Measurements from ENCODE around the gene CIZ1.

DNA sequence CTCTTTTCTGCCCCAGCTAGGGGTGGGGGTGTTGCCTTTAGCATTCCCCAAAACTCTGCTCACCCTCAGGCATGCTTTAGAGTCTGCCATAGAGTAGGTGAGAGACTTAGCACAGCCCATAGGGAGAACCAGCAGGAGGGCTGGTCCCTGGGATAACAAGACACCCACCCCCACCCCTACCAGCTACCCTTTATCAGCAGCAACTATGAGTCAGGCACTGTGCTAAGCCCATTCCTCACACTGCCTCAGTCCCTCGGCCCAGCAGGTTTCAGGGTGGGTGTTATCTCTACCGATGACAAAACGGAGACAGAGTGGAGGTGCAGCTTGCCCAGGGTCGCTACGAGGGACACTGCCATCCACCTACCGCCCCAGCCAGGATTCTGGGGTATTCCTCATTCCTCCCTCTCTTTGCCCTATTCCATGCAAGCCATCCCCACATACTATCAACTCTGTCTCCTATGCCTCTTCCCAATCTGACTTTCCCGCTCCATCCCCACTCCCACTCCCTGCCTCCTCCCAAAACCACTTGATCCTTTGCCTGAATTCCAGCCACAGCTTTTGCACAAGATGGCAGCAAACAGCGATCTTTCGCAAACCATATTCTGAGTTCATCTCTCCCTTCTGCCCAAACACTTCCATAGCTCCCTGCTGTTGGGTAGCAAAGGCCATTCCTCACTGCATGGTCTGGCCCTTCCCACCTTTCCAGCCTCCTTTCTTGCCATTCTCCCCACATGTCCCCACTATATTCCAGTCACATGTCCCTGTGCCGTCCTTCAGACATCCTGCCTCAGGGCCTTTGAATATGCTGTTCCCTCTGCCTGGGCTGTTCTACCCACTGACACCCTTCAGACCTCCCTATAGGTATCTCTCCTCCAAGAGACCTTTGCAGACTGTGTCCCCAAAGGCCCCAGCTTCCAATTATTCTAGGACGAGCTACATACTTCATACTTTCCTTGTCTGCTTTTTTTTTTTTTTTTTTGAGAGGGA, 5.1 kb downstream of the CIZ1 start:
- TF ChIP-seq ZNF75D (CRISPR knock-in tag; IDR thresholded peaks at IDR 0.05; ENCODE audit: borderline replicate concordance), result no peak
- TF ChIP-seq MAZ (IDR thresholded peaks at IDR 0.05; ENCODE audit: borderline replicate concordance, low read depth, low read length), result no peak
- TF ChIP-seq MAZ (CRISPR knock-in tag; IDR thresholded peaks at IDR 0.05; ENCODE audit: low read depth), result no peak
- TF ChIP-seq, protein P1, sequence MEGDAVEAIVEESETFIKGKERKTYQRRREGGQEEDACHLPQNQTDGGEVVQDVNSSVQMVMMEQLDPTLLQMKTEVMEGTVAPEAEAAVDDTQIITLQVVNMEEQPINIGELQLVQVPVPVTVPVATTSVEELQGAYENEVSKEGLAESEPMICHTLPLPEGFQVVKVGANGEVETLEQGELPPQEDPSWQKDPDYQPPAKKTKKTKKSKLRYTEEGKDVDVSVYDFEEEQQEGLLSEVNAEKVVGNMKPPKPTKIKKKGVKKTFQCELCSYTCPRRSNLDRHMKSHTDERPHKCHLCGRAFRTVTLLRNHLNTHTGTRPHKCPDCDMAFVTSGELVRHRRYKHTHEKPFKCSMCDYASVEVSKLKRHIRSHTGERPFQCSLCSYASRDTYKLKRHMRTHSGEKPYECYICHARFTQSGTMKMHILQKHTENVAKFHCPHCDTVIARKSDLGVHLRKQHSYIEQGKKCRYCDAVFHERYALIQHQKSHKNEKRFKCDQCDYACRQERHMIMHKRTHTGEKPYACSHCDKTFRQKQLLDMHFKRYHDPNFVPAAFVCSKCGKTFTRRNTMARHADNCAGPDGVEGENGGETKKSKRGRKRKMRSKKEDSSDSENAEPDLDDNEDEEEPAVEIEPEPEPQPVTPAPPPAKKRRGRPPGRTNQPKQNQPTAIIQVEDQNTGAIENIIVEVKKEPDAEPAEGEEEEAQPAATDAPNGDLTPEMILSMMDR (CRISPR knock-in tag; IDR thresholded peaks at IDR 0.05), result no peak
- no peak for TF ChIP-seq NFKB2 (CRISPR knock-in tag; IDR thresholded peaks at IDR 0.05; ENCODE audit: borderline replicate concordance)
- TF ChIP-seq, protein P2, sequence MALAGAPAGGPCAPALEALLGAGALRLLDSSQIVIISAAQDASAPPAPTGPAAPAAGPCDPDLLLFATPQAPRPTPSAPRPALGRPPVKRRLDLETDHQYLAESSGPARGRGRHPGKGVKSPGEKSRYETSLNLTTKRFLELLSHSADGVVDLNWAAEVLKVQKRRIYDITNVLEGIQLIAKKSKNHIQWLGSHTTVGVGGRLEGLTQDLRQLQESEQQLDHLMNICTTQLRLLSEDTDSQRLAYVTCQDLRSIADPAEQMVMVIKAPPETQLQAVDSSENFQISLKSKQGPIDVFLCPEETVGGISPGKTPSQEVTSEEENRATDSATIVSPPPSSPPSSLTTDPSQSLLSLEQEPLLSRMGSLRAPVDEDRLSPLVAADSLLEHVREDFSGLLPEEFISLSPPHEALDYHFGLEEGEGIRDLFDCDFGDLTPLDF (CRISPR knock-in tag; IDR thresholded peaks at IDR 0.05), result no peak
- no peak for TF ChIP-seq EZH2 (conservative IDR thresholded peaks at IDR 0.05; ENCODE audit: low read depth, low read length)
- TF ChIP-seq, protein P3, sequence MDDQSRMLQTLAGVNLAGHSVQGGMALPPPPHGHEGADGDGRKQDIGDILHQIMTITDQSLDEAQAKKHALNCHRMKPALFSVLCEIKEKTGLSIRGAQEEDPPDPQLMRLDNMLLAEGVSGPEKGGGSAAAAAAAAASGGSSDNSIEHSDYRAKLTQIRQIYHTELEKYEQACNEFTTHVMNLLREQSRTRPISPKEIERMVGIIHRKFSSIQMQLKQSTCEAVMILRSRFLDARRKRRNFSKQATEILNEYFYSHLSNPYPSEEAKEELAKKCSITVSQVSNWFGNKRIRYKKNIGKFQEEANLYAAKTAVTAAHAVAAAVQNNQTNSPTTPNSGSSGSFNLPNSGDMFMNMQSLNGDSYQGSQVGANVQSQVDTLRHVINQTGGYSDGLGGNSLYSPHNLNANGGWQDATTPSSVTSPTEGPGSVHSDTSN (CRISPR knock-in tag; IDR thresholded peaks at IDR 0.05; ENCODE audit: borderline replicate concordance), result no peak
- TF ChIP-seq ZBTB38 (CRISPR knock-in tag; IDR thresholded peaks at IDR 0.05), result no peak
- TF ChIP-seq, protein P4, sequence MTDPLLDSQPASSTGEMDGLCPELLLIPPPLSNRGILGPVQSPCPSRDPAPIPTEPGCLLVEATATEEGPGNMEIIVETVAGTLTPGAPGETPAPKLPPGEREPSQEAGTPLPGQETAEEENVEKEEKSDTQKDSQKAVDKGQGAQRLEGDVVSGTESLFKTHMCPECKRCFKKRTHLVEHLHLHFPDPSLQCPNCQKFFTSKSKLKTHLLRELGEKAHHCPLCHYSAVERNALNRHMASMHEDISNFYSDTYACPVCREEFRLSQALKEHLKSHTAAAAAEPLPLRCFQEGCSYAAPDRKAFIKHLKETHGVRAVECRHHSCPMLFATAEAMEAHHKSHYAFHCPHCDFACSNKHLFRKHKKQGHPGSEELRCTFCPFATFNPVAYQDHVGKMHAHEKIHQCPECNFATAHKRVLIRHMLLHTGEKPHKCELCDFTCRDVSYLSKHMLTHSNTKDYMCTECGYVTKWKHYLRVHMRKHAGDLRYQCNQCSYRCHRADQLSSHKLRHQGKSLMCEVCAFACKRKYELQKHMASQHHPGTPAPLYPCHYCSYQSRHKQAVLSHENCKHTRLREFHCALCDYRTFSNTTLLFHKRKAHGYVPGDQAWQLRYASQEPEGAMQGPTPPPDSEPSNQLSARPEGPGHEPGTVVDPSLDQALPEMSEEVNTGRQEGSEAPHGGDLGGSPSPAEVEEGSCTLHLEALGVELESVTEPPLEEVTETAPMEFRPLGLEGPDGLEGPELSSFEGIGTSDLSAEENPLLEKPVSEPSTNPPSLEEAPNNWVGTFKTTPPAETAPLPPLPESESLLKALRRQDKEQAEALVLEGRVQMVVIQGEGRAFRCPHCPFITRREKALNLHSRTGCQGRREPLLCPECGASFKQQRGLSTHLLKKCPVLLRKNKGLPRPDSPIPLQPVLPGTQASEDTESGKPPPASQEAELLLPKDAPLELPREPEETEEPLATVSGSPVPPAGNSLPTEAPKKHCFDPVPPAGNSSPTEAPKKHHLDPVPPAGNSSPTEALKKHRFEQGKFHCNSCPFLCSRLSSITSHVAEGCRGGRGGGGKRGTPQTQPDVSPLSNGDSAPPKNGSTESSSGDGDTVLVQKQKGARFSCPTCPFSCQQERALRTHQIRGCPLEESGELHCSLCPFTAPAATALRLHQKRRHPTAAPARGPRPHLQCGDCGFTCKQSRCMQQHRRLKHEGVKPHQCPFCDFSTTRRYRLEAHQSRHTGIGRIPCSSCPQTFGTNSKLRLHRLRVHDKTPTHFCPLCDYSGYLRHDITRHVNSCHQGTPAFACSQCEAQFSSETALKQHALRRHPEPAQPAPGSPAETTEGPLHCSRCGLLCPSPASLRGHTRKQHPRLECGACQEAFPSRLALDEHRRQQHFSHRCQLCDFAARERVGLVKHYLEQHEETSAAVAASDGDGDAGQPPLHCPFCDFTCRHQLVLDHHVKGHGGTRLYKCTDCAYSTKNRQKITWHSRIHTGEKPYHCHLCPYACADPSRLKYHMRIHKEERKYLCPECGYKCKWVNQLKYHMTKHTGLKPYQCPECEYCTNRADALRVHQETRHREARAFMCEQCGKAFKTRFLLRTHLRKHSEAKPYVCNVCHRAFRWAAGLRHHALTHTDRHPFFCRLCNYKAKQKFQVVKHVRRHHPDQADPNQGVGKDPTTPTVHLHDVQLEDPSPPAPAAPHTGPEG (CRISPR knock-in tag; IDR thresholded peaks at IDR 0.05), result no peak
- TF ChIP-seq TGIF2 (CRISPR knock-in tag; IDR thresholded peaks at IDR 0.05), result no peak
- no peak for TF ChIP-seq HDAC6 (IDR thresholded peaks at IDR 0.05; ENCODE audit: low read depth, low read length)
- TF ChIP-seq KAT8 (CRISPR knock-in tag; IDR thresholded peaks at IDR 0.05), result no peak
- TF ChIP-seq KDM5B (CRISPR knock-in tag; IDR thresholded peaks at IDR 0.05; ENCODE audit: borderline replicate concordance), result no peak
- TF ChIP-seq REL (CRISPR knock-in tag; conservative IDR thresholded peaks at IDR 0.05), result no peak

Measured in HepG2 (cell line).